SK-N-SH (cell line): ENCODE data around the gene MAP3K8.
A peak's percentile ranks its signal among the peaks of the same experiment; 100 is the strongest.

Experiments
- CTCF ChIP-seq: fragments of 200-600 bp; sonication (generic); IDR thresholded peaks from 2 replicates; pipeline ENCODE4 v1.6.1; 2017; ENCODE audit warnings: antibody characterized with exemption, mild to moderate bottlenecking, moderate library complexity
- EP300 ChIP-seq, 2 experiments: IDR thresholded peaks; 2 replicates each; pipeline versions ENCODE4 v1.4.0 to v1.6.1; 2012; ENCODE audit warnings: borderline replicate concordance in 1 of 2, low read depth in 1 of 2, low read length in 1 of 2
- EZH2phosphoT487 ChIP-seq: fragments of 200-600 bp; sonication (generic); IDR thresholded peaks from 2 replicates; pipeline ENCODE4 v1.6.1; 2017; ENCODE audit warnings: low read depth, mixed run types, mild to moderate bottlenecking, antibody characterized with exemption, moderate library complexity, borderline replicate concordance
- NRF1 ChIP-seq: IDR thresholded peaks from 2 replicates; pipeline ENCODE4 v1.6.1; 2012; ENCODE audit warnings: low read depth, mild to moderate bottlenecking, low read length
- PBX3 ChIP-seq: IDR thresholded peaks from 2 replicates; pipeline ENCODE4; 2012
- POLR2AphosphoS5 ChIP-seq: IDR thresholded peaks from 2 replicates; pipeline ENCODE4 v1.6.1; 2012; ENCODE audit warnings: low read depth, low read length
- SIN3A ChIP-seq: IDR thresholded peaks from 2 replicates; pipeline ENCODE4 v1.6.1; 2012; ENCODE audit warnings: low read depth, mild to moderate bottlenecking, low read length, moderate library complexity, borderline replicate concordance
- TAF1 ChIP-seq: IDR thresholded peaks from 2 replicates; pipeline ENCODE4 v1.6.1; 2012; ENCODE audit warnings: low read depth, mild to moderate bottlenecking, low read length, moderate library complexity, borderline replicate concordance
- ZBTB33 ChIP-seq: IDR thresholded peaks from 2 replicates; pipeline ENCODE4 v1.4.0; 2012; ENCODE audit warnings: low read depth, borderline replicate concordance

- TF ChIP-seq CTCF: no peak
- TF ChIP-seq POLR2AphosphoS5: peak; percentile 79; the same call in 1 of the 2 replicates
- 0 out of 2 replicates have a peak, but pooled peaks have one; percentile 37 for TF ChIP-seq SIN3A
- peak; percentile 82 for TF ChIP-seq TAF1
- TF ChIP-seq ZBTB33: no peak
- TF ChIP-seq PBX3: no peak
- peak; percentile 28 for TF ChIP-seq NRF1
- TF ChIP-seq EZH2phosphoT487: no peak
- TF ChIP-seq EP300 (IDR thresholded peaks at IDR 0.05; ENCODE audit: borderline replicate concordance in 1 of 2, low read depth in 1 of 2, low read length in 1 of 2): no peak; a peak in 1 of 4 replicates
These were observed at the start of gene MAP3K8 for GRCh38 chr10:30433730-30434272.
